ENCODE measurements around the gene TOP2B. TPM values are rescaled to one million over a fixed set of nuclear protein-coding genes. Genes with fewer than 3 reads are reported as not detected.

TOP2B gene
- total RNA-seq, 6 experiments from 2014 or later: 26.3 to 42.3 (median 33.5) TPM

- H3K4me1 ChIP-seq: peaks cover 0 to 3% (median under 1%) of the 10 kb centered on the region in 4 donors
- no peak for TF ChIP-seq POLR2A (IDR thresholded peaks at IDR 0.05)
- TF ChIP-seq, protein P1, sequence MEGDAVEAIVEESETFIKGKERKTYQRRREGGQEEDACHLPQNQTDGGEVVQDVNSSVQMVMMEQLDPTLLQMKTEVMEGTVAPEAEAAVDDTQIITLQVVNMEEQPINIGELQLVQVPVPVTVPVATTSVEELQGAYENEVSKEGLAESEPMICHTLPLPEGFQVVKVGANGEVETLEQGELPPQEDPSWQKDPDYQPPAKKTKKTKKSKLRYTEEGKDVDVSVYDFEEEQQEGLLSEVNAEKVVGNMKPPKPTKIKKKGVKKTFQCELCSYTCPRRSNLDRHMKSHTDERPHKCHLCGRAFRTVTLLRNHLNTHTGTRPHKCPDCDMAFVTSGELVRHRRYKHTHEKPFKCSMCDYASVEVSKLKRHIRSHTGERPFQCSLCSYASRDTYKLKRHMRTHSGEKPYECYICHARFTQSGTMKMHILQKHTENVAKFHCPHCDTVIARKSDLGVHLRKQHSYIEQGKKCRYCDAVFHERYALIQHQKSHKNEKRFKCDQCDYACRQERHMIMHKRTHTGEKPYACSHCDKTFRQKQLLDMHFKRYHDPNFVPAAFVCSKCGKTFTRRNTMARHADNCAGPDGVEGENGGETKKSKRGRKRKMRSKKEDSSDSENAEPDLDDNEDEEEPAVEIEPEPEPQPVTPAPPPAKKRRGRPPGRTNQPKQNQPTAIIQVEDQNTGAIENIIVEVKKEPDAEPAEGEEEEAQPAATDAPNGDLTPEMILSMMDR (IDR thresholded peaks at IDR 0.05): no peak
- no peaks in the 10 kb centered on the region for H3K27me3 ChIP-seq
- H3K27ac ChIP-seq: no peak overlapping the region
- no peaks in the 10 kb centered on the region for H3K9me3 ChIP-seq
- DNase-seq (no peak), ATAC-seq (no peak)
- 85% methylated on average over 5 of the region's 5 CpGs for WGBS (ENCODE audit: insufficient coverage, low coverage, low lambda C conversion rate, missing lambda C conversion rate)
- intact Hi-C loops (cut with DNase I): no loop called here
- H3K4me3 ChIP-seq: no peak overlapping the region
- no peaks in the 10 kb centered on the region for H3K36me3 ChIP-seq
Measured at GRCh38 chr3:25587526-25587925, 77.2 kb downstream of the TOP2B start.

DNA sequence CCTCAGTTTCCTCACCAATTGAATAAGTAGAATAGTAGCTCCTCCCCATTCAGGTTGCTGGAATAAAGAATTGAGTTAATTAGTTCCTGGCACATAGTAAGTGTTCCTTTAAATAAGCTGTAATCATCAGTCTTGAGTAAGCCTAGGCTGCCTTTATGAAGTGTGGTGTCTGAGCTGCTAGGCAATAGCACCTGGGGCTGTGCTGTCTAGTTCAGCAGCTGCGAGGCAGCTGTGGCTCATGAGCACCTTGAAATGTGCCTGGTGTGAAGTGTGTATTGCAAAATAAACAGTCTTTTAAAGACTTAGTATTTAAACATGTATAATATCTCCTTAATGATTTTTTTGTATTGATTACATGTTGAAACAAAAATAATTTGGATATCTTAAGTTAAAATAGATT lies 77.6 kb downstream of the TOP2B start:
- ATAC-seq (no peak), DNase-seq (no peak)
- Histone ChIP-seq H3K9me3 (no peaks in the 10 kb centered on the region), H3K27ac (no peak overlapping the region), H3K4me1 (peaks cover 0 to 4% (median 0%) of the 10 kb centered on the region in 4 donors), H3K36me3 (no peaks in the 10 kb centered on the region), H3K27me3 (no peaks in the 10 kb centered on the region), H3K4me3 (no peak overlapping the region)
- WGBS (ENCODE audit: insufficient coverage, low coverage, low lambda C conversion rate, missing lambda C conversion rate): 83% methylated on average over 1 of the region's 1 CpG
- no peak for TF ChIP-seq POLR2A (IDR thresholded peaks at IDR 0.05)
- TF ChIP-seq, protein P1 (IDR thresholded peaks at IDR 0.05): no peak
- intact Hi-C loops (cut with DNase I): no loop called here

GRCh38 chr3:25586553-25586952 lies 78.2 kb downstream of the TOP2B start:
- Histone ChIP-seq H3K4me1 (peaks cover 0 to 8% (median 0%) of the 10 kb centered on the region in 4 donors), H3K27ac (no peak overlapping the region), H3K4me3 (no peak overlapping the region), H3K36me3 (no peaks in the 10 kb centered on the region), H3K9me3 (no peaks in the 10 kb centered on the region), H3K27me3 (no peaks in the 10 kb centered on the region)
- intact Hi-C loops (cut with DNase I): no loop called here
- ATAC-seq (no peak), DNase-seq (no peak)
- 93% methylated on average over 5 of the region's 11 CpGs for WGBS (ENCODE audit: insufficient coverage, low coverage, low lambda C conversion rate, missing lambda C conversion rate)
- TF ChIP-seq, protein P1 (IDR thresholded peaks at IDR 0.05): no peak
- no peak for TF ChIP-seq POLR2A (IDR thresholded peaks at IDR 0.05)

- TF ChIP-seq, protein P1 (IDR thresholded peaks at IDR 0.05): no peak
- no peak for TF ChIP-seq POLR2A (IDR thresholded peaks at IDR 0.05)
- WGBS (ENCODE audit: insufficient coverage, low coverage, low lambda C conversion rate, missing lambda C conversion rate): 86% methylated on average over 6 of the region's 6 CpGs
- intact Hi-C loops (cut with DNase I): no loop called here
Measured at GRCh38 chr3:25586167-25586505, 78.6 kb downstream of the TOP2B start.

More at GRCh38 chr3:25586167-25586505, 78.6 kb downstream of the TOP2B start:
- H3K27me3 ChIP-seq: no peaks in the 10 kb centered on the region
- H3K27ac ChIP-seq: no peak overlapping the region
- peaks cover 0 to 8% (median 0%) of the 10 kb centered on the region in 4 donors for H3K4me1 ChIP-seq
- ATAC-seq: no peak
- H3K4me3 ChIP-seq: no peak overlapping the region
- no peaks in the 10 kb centered on the region for H3K36me3 ChIP-seq
- DNase-seq: no peak
- H3K9me3 ChIP-seq: no peaks in the 10 kb centered on the region
